H1 (cell line): ENCODE measurements around the gene CHST8. TPM values are rescaled to one million over a fixed set of nuclear protein-coding genes. Genes with fewer than 3 reads are reported as not detected.

Source experiments
- CTCF ChIA-PET: fragments of 300-600 bp; sonication (Branson Sonifier 250); formaldehyde crosslinking; loops from one replicate; lab custom pipeline; 2021; ENCODE audit not compliant: partially characterized antibody; lab: Charles Lee
- POLR2A ChIA-PET: fragments of 300-600 bp; sonication (Branson Sonifier 250); formaldehyde crosslinking; loops from one replicate; lab custom pipeline; 2021; ENCODE audit warnings: inconsistent platforms; ENCODE audit not compliant: partially characterized antibody; lab: Charles Lee
- DNase-seq, 2 experiments: peaks; one replicate each; pipeline versions ENCODE4 v3.0.0 to v3.0.0-alpha.2; 2010 to 2022; ENCODE audit warnings: low spot score in 2 of 2, low read depth in 1 of 2, mixed read lengths in 1 of 2
- FAIRE-seq: peaks from 2 replicates; lab custom pipeline; 2011; peaks lifted over from hg19 to GRCh38; lab: Jason Lieb, UNC
- H2AFZ ChIP-seq: 2 replicates; pipeline ENCODE4 v1.8.1; 2012; ENCODE audit warnings: low read length, inconsistent platforms
- H2AK5ac ChIP-seq: 2 replicates; pipeline ENCODE4 v1.6.1; 2013; ENCODE audit warnings: low read depth, low read length
- H2BK120ac ChIP-seq: replicated peaks from 2 replicates; pipeline ENCODE3; 2013; ENCODE audit warnings: low read depth, low read length, inconsistent platforms
- H2BK12ac ChIP-seq: 2 replicates; pipeline ENCODE4 v1.6.1; 2013; ENCODE audit warnings: low read depth, low read length
- H2BK15ac ChIP-seq: 2 replicates; pipeline ENCODE4 v1.6.1; 2013; ENCODE audit warnings: low read length
- H2BK20ac ChIP-seq: 2 replicates; pipeline ENCODE4 v1.6.1; 2013; ENCODE audit warnings: low read length
- H2BK5ac ChIP-seq: 2 replicates; pipeline ENCODE4 v1.6.1; 2013; ENCODE audit warnings: low read depth, low read length
- H3K14ac ChIP-seq: 2 replicates; pipeline ENCODE4 v1.6.1; 2013; ENCODE audit warnings: inconsistent platforms; ENCODE audit not compliant: insufficient read length
- H3K18ac ChIP-seq: 2 replicates; pipeline ENCODE4 v1.6.1; 2013; ENCODE audit warnings: low read length; ENCODE audit errors: extremely low read depth
- H3K23ac ChIP-seq: 2 replicates; pipeline ENCODE4 v1.6.1; 2013; ENCODE audit warnings: inconsistent platforms; ENCODE audit not compliant: insufficient read length
- H3K23me2 ChIP-seq: 2 replicates; pipeline ENCODE4 v1.6.1; 2013; ENCODE audit warnings: low read depth, low read length
- H3K27ac ChIP-seq: 2 replicates; pipeline ENCODE4 v1.6.1; 2011; ENCODE audit warnings: low read depth, low read length, inconsistent platforms
- H3K27me3 ChIP-seq, 4 experiments: replicated peaks in 1 of 4; 1 replicate in 1 of 4; 2 replicates in 3 of 4; pipeline versions ENCODE4 v1.6.1 to v1.8.1; 2011 to 2013; ENCODE audit warnings: low read length in 3 of 4, mild to moderate bottlenecking in 3 of 4, inconsistent platforms in 2 of 4, mixed read lengths in 2 of 4, moderate library complexity in 1 of 4; ENCODE audit not compliant: control insufficient read depth in 3 of 4, insufficient read depth in 3 of 4; ENCODE audit errors: extremely low read depth in 1 of 4
- H3K36me3 ChIP-seq, 4 experiments: 2 replicates each; pipeline versions ENCODE4 v1.6.1 to v1.8.1; 2011 to 2013; ENCODE audit warnings: mild to moderate bottlenecking in 4 of 4, low read length in 3 of 4, moderate library complexity in 2 of 4, control low read depth in 1 of 4, inconsistent platforms in 1 of 4; ENCODE audit not compliant: insufficient read depth in 4 of 4, control insufficient read depth in 2 of 4
- H3K4ac ChIP-seq: replicated peaks from 2 replicates; pipeline ENCODE3; 2013; ENCODE audit warnings: low read length, low read depth, mixed read lengths, inconsistent platforms; ENCODE audit not compliant: insufficient read length
- H3K4me1 ChIP-seq, 4 experiments: replicated peaks in 1 of 4; 1 replicate in 1 of 4; 2 replicates in 3 of 4; pipeline versions ENCODE4 v1.6.1 to v1.8.1; 2011 to 2013; ENCODE audit warnings: low read length in 3 of 4, inconsistent platforms in 2 of 4, mixed read lengths in 1 of 4; ENCODE audit not compliant: insufficient read depth in 4 of 4, control insufficient read depth in 3 of 4
- H3K4me2 ChIP-seq, 2 experiments: 2 replicates each; pipeline versions ENCODE4 v1.6.1 to v1.8.1; 2011 to 2013; ENCODE audit warnings: low read depth in 2 of 2, low read length in 2 of 2, control low read depth in 1 of 2, inconsistent platforms in 1 of 2, mild to moderate bottlenecking in 1 of 2; ENCODE audit not compliant: insufficient read depth in 1 of 2
- H3K4me3 ChIP-seq, 4 experiments: fragments of 200-600, 300-600 bp in 1 of 4; sonication (generic), shearing (Covaris generic), sonication (Bioruptor Twin) in 1 of 4; 2 replicates each; pipeline versions ENCODE4 v1.5.1 to v1.8.1; 2011 to 2016; ENCODE audit warnings: low read length in 4 of 4, low read depth in 3 of 4, control low read depth in 2 of 4, inconsistent platforms in 2 of 4, mild to moderate bottlenecking in 2 of 4, mixed read lengths in 1 of 4, moderate library complexity in 1 of 4; ENCODE audit not compliant: insufficient read depth in 2 of 4; ENCODE audit errors: extremely low read depth in 1 of 4
- H3K56ac ChIP-seq: replicated peaks from 2 replicates; pipeline ENCODE3; 2013; ENCODE audit warnings: low read depth, mild to moderate bottlenecking, mixed read lengths, low read length, inconsistent platforms; ENCODE audit not compliant: insufficient read length
- H3K79me1 ChIP-seq: 2 replicates; pipeline ENCODE4 v1.6.1; 2013; ENCODE audit warnings: low read depth, low read length, control low read depth
- H3K79me2 ChIP-seq, 2 experiments: 2 replicates each; pipeline versions ENCODE4 v1.6.1 to v1.8.1; 2012 to 2013; ENCODE audit warnings: low read length in 2 of 2, mild to moderate bottlenecking in 2 of 2, inconsistent platforms in 1 of 2; ENCODE audit not compliant: insufficient read depth in 2 of 2, control insufficient read depth in 1 of 2
- H3K9ac ChIP-seq, 4 experiments: replicated peaks in 1 of 4; 1 replicate in 1 of 4; 2 replicates in 3 of 4; pipeline versions ENCODE4 v1.6.1 to v1.8.1; 2011 to 2013; ENCODE audit warnings: low read depth in 3 of 4, low read length in 3 of 4, control low read depth in 2 of 4, mild to moderate bottlenecking in 2 of 4, moderate library complexity in 2 of 4, inconsistent platforms in 1 of 4; ENCODE audit errors: extremely low read depth in 1 of 4
- H3K9me3 ChIP-seq, 2 experiments: 2 replicates each; pipeline versions ENCODE4 v1.6.1 to v1.8.1; 2012 to 2013; ENCODE audit warnings: mild to moderate bottlenecking in 2 of 2, moderate library complexity in 2 of 2, control low read depth in 1 of 2, inconsistent platforms in 1 of 2, low read depth in 1 of 2, low read length in 1 of 2, mixed read lengths in 1 of 2; ENCODE audit not compliant: insufficient read depth in 2 of 2
- H4K20me1 ChIP-seq, 2 experiments: replicated peaks in 1 of 2; 2 replicates each; pipeline versions ENCODE3 to v1.8.1; 2011 to 2013; ENCODE audit warnings: inconsistent platforms in 2 of 2, low read length in 2 of 2, mild to moderate bottlenecking in 1 of 2; ENCODE audit not compliant: insufficient read depth in 2 of 2, control insufficient read depth in 1 of 2
- H4K5ac ChIP-seq: 2 replicates; pipeline ENCODE4 v1.6.1; 2013; ENCODE audit warnings: low read length, low read depth, mixed read lengths, inconsistent platforms; ENCODE audit not compliant: insufficient read length
- H4K8ac ChIP-seq: 2 replicates; pipeline ENCODE4 v1.8.0; 2013; ENCODE audit warnings: mild to moderate bottlenecking, moderate library complexity, low read length, inconsistent platforms; ENCODE audit not compliant: insufficient read depth; ENCODE audit errors: extremely low read depth
- H4K91ac ChIP-seq: replicated peaks from 2 replicates; pipeline ENCODE3; 2013; ENCODE audit warnings: low read length, mixed read lengths, inconsistent platforms; ENCODE audit not compliant: insufficient read length
- ATF3 ChIP-seq: IDR thresholded peaks from 2 replicates; pipeline ENCODE4 v1.6.1; 2011; ENCODE audit warnings: low read depth, mild to moderate bottlenecking, low read length; ENCODE audit not compliant: insufficient read depth
- BACH1 ChIP-seq: IDR thresholded peaks from 2 replicates; pipeline ENCODE4 v1.6.1; 2012; ENCODE audit warnings: low read length, improper control_type of control experiment
- CREB1 ChIP-seq: IDR thresholded peaks from 2 replicates; pipeline ENCODE4 v1.6.1; 2012; ENCODE audit warnings: inconsistent platforms
- CTBP2 ChIP-seq: IDR thresholded peaks from 2 replicates; pipeline ENCODE4 v1.7.0; 2011; ENCODE audit warnings: borderline replicate concordance, mild to moderate bottlenecking, moderate library complexity, mixed read lengths, low read length; ENCODE audit not compliant: insufficient read depth, insufficient read length
- E2F6 ChIP-seq: IDR thresholded peaks from 2 replicates; pipeline ENCODE4 v1.6.1; 2012; ENCODE audit warnings: inconsistent platforms
- FOSL1 ChIP-seq: IDR thresholded peaks from 2 replicates; pipeline ENCODE4 v1.6.1; 2011; ENCODE audit warnings: mild to moderate bottlenecking, low read depth, low read length, moderate library complexity; ENCODE audit not compliant: insufficient read depth
- RBBP5 ChIP-seq: IDR thresholded peaks from 2 replicates; pipeline ENCODE4 v1.7.1; 2012; ENCODE audit warnings: low read depth, mild to moderate bottlenecking, inconsistent platforms, low read length, moderate library complexity, borderline replicate concordance
- USF2 ChIP-seq: IDR thresholded peaks from 2 replicates; pipeline ENCODE4 v1.6.1; 2011; ENCODE audit warnings: low read length, improper control_type of control experiment
- whole genome bisulfite sequencing, 2 experiments: shearing (Covaris generic) in 1 of 2; methylation state at CpG; one replicate each; pipeline versions ENCODE4 v1.1.6 to v1.1.7; 2013 to 2015; ENCODE audit warnings: low lambda C conversion rate in 2 of 2, mixed read lengths in 2 of 2, inconsistent platforms in 1 of 2, low coverage in 1 of 2, missing lambda C conversion rate in 1 of 2; ENCODE audit not compliant: insufficient replicate concordance in 2 of 2, insufficient coverage in 1 of 2, insufficient read length in 1 of 2; ENCODE audit errors: extremely low coverage in 1 of 2, missing lambda C conversion rate in 1 of 2; 5-methylcytosine and 5-hydroxymethylcytosine counted together
- polyA plus RNA-seq, 7 experiments: library from polyadenylated mRNA; depleted of rRNA in 3 of 7; stranded (reverse) in 5 of 7; unstranded in 2 of 7; fragments of >200 nt in 5 of 7; fragments of 200-250 nt in 2 of 7; gene quantifications; 1 replicate in 5 of 7; 2 replicates in 1 of 7; 4 replicates in 1 of 7; pipeline versions ENCODE4 v1.2.1 to v1.2.3, GENCODE V29; 2011 to 2013; ENCODE audit warnings: missing spikeins in 2 of 7, mixed read lengths in 2 of 7
- total RNA-seq: library from RNA; stranded (reverse); fragmentation: NEBNext Ultra II Directional; extraction: Animal tissue kit (Norgen Biotek cat#: 25700); gene quantifications from 2 replicates; pipeline ENCODE4 v1.2.1, GENCODE V29; 2021

CHST8 gene
- total and polyA plus RNA-seq, 2 of the 8 experiments (the other 6 are each of a cell fraction or from before 2014, with no cell fraction given): 10.8 to 28.2 TPM

GRCh38 chr19:33821871-33822270, 200.1 kb downstream of the CHST8 start:
- Histone ChIP-seq H3K9me3 (no peaks in the 10 kb centered on the region), H3K4me3 (no peak overlapping the region), H2AFZ (no peak overlapping the region), H3K23me2 (peaks cover 10% of the 10 kb centered on the region; the same call in 1 of the 2 replicates), H2BK120ac (no peak overlapping the region), H3K4me2 (no peak overlapping the region), H3K9ac (no peak overlapping the region), H3K23ac (no peak overlapping the region), H3K27ac (no peak overlapping the region), H3K14ac (no peak overlapping the region), H2AK5ac (no peak overlapping the region), H3K4ac (no peak overlapping the region), H2BK20ac (no peak overlapping the region), H3K79me1 (no peaks in the 10 kb centered on the region), H3K4me1 (peaks cover 0 to 12% (median 7%) of the 10 kb centered on the region in 4 experiments; a peak in 6 of 7 replicates), H4K5ac (no peak overlapping the region), H2BK15ac (no peak overlapping the region), H3K56ac (no peak overlapping the region), H3K27me3 (peaks cover 0 to 7% (median 4%) of the 10 kb centered on the region in 4 experiments; a peak in 5 of 7 replicates), H4K20me1 (no peaks in the 10 kb centered on the region), H3K36me3 (no peaks in the 10 kb centered on the region), H3K18ac (no peak overlapping the region), H3K79me2 (no peaks in the 10 kb centered on the region), H2BK12ac (no peak overlapping the region), H2BK5ac (no peak overlapping the region), H4K91ac (no peak overlapping the region), H4K8ac (no peak overlapping the region)
- CTCF ChIA-PET: interaction anchor here (0.7 to 1.7 kb wide), 4 partner anchors 10 to 44 kb away, joined by 3 to 5 read pairs (median 4); no protein-coding TSS in a partner anchor
- DNase-seq: peak in 1 of 2 experiments; percentile 16
- FAIRE-seq: no peak
- TF ChIP-seq BACH1 (no peak), FOSL1 (no peak), ATF3 (no peak), USF2 (no peak), CREB1 (no peak), E2F6 (no peak), RBBP5 (no peak), CTBP2 (no peak)
- 85% methylated on average over 2 of the region's 2 CpGs; no CpG with 5 or more reads in 1 of the 2 experiments for WGBS, 2 experiments
- POLR2A ChIA-PET: interaction anchor here (1.1 kb wide), 1 partner anchor 25 kb away, joined by 4 read pairs; the partner anchor contains the start of gene KCTD15
